Lower lobe of right lung (tissue), 2 donors: ENCODE results near the gene ATF2. TPM values are rescaled to one million over a fixed set of nuclear protein-coding genes. Genes with fewer than 3 reads are reported as not detected.

Source experiments
- ATAC-seq, 2 donors: fragments of 200-7000 bp; cut with Tn5 transposase; one replicate each; pipeline ENCODE4 v1.9.1; 2020 to 2022; ENCODE audit warnings: mild to moderate bottlenecking in 2 of 2, moderate library complexity in 2 of 2
- DNase-seq: peaks from one replicate; pipeline ENCODE4 v3.0.0-alpha.2; 2020
- H3K27ac ChIP-seq: fragments of 200-600 bp; one replicate; pipeline ENCODE4 v1.8.0; 2022
- H3K27me3 ChIP-seq: fragments of 200-600 bp; one replicate; pipeline ENCODE4 v1.8.0; 2022; ENCODE audit warnings: low read depth
- H3K36me3 ChIP-seq: fragments of 200-600 bp; one replicate; pipeline ENCODE4 v1.8.0; 2022; ENCODE audit warnings: mild to moderate bottlenecking
- H3K4me1 ChIP-seq: fragments of 200-600 bp; one replicate; pipeline ENCODE4 v1.8.0; 2022
- H3K4me3 ChIP-seq: fragments of 200-600 bp; one replicate; pipeline ENCODE4 v1.8.0; 2022; ENCODE audit warnings: mild to moderate bottlenecking
- H3K9me3 ChIP-seq: fragments of 200-600 bp; one replicate; pipeline ENCODE4 v1.8.0; 2022
- intact Hi-C: fragments of 100-400 bp; cut with DNase I; formaldehyde crosslinking; loops from one replicate; pipeline ENCODE4 v1.11.0; 2022
- total RNA-seq: library from RNA; stranded (reverse); fragmentation: NEBNext Ultra II Directional; extraction: Animal tissue kit (Norgen Biotek cat#: 25700); gene quantifications from one replicate; pipeline ENCODE4 v1.2.1, GENCODE V29; 2021
- TF ChIP-seq, protein P1 (sequence below): fragments of 200-600 bp; IDR thresholded peaks from one replicate; pipeline ENCODE4 v1.8.0; 2022; ENCODE audit warnings: antibody characterized with exemption, mild to moderate bottlenecking
- donor health status: DM: no; HTN: yes; CAD: no; lungs with severe emphysema.

Gene ATF2
- total RNA-seq, 1 donor from 2014 or later, result 48.0 TPM

GRCh38 chr2:175203621-175204496, 35.9 kb upstream of the ATF2 start:
- H3K4me3 ChIP-seq, result no peak overlapping the region
- intact Hi-C loops, result no loop called here
- peaks cover 3% of the 10 kb centered on the region for H3K27me3 ChIP-seq
- H3K9me3 ChIP-seq, result no peaks in the 10 kb centered on the region
- no peak for DNase-seq
- H3K4me1 ChIP-seq, result peaks cover 5% of the 10 kb centered on the region
- TF ChIP-seq, protein P1, sequence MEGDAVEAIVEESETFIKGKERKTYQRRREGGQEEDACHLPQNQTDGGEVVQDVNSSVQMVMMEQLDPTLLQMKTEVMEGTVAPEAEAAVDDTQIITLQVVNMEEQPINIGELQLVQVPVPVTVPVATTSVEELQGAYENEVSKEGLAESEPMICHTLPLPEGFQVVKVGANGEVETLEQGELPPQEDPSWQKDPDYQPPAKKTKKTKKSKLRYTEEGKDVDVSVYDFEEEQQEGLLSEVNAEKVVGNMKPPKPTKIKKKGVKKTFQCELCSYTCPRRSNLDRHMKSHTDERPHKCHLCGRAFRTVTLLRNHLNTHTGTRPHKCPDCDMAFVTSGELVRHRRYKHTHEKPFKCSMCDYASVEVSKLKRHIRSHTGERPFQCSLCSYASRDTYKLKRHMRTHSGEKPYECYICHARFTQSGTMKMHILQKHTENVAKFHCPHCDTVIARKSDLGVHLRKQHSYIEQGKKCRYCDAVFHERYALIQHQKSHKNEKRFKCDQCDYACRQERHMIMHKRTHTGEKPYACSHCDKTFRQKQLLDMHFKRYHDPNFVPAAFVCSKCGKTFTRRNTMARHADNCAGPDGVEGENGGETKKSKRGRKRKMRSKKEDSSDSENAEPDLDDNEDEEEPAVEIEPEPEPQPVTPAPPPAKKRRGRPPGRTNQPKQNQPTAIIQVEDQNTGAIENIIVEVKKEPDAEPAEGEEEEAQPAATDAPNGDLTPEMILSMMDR, result peak; percentile 47
- H3K27ac ChIP-seq, result no peak overlapping the region
- peak; percentile 42 to 76 for ATAC-seq
- no peaks in the 10 kb centered on the region for H3K36me3 ChIP-seq

DNA sequence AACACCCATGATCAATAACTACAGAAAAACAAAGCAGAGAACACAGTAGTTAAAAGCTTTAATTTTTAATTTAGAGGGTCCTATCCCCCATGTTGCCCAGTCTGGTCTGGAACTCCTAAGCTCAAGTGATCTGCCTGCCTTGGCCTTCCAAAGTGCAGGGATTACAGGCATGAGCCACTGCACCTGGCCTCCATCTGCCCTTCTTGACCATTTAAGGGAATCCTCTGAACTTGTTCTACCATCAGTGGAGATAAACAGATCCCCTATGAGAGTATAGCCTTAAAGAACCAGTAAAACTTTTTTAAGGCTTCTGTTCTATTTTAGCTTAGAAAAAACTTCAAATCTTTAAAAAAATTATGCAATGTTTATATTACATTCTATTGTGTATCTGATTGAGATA, 27.0 kb upstream of the ATF2 start:
- intact Hi-C loops, result no loop called here
- TF ChIP-seq, protein P1, result no peak
- no peaks in the 10 kb centered on the region for H3K36me3 ChIP-seq
- no peak for ATAC-seq
- H3K9me3 ChIP-seq, result no peaks in the 10 kb centered on the region
- H3K4me3 ChIP-seq, result no peak overlapping the region
- no peak overlapping the region for H3K27ac ChIP-seq
- no peaks in the 10 kb centered on the region for H3K27me3 ChIP-seq
- no peak for DNase-seq
- H3K4me1 ChIP-seq, result no peaks in the 10 kb centered on the region

GRCh38 chr2:175188761-175189160, 20.8 kb upstream of the ATF2 start:
- ATAC-seq (no peak), DNase-seq (no peak)
- no peaks in the 10 kb centered on the region for H3K27me3 ChIP-seq
- H3K4me1 ChIP-seq, result no peaks in the 10 kb centered on the region
- TF ChIP-seq, protein P1, result no peak
- no peaks in the 10 kb centered on the region for H3K9me3 ChIP-seq
- intact Hi-C loops, result no loop called here
- H3K27ac ChIP-seq, result no peak overlapping the region
- H3K36me3 ChIP-seq, result no peaks in the 10 kb centered on the region
- no peak overlapping the region for H3K4me3 ChIP-seq

DNA sequence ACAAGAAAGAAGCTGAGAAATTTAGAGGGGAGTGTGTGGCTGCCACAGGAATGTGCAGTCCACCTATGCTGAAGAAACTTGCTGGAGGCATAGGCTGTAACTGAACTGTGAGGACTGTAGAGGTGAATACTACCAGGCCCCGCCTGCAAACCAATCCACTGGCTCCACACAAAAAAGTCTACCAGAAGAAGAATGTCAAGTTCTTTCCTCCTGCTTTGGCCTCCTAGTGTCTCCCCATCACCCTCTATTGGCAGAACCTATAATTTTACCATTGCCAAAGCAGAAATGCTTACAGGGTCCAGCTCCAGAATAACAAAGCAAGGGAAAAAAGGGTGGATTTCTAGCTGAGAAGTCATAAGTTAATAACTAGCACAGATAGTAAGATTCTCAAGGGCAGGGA, 19.4 kb upstream of the ATF2 start:
- ATAC-seq (no peak), DNase-seq (no peak)
- no peaks in the 10 kb centered on the region for H3K36me3 ChIP-seq
- no peaks in the 10 kb centered on the region for H3K4me1 ChIP-seq
- no peak overlapping the region for H3K4me3 ChIP-seq
- H3K9me3 ChIP-seq, result no peaks in the 10 kb centered on the region
- H3K27me3 ChIP-seq, result no peaks in the 10 kb centered on the region
- intact Hi-C loops, result no loop called here
- no peak overlapping the region for H3K27ac ChIP-seq
- TF ChIP-seq, protein P1, result no peak

DNA sequence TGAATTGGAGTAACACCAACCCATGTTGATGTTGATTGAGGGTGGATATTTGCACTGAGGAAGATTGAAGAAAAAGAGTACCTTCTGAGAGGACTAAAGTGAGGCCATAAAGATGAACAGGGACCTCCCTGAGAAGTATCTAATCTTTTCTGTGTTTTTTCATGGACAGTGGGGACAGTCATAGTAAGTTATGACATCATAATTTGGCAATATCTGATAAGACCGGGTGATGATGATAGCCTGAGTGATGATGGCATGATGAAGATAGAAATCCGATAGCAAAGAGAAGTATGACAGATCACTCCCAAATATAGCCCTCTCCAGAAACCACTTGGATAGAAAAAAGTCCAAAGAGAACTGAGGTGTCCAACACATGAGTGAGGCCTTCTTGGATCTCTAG, 15.7 kb upstream of the ATF2 start:
- DNase-seq (no peak), ATAC-seq (no peak)
- Histone ChIP-seq H3K36me3 (peaks cover 12% of the 10 kb centered on the region), H3K27me3 (no peaks in the 10 kb centered on the region), H3K27ac (no peak overlapping the region), H3K9me3 (no peaks in the 10 kb centered on the region), H3K4me3 (no peak overlapping the region), H3K4me1 (peaks cover 17% of the 10 kb centered on the region)
- TF ChIP-seq, protein P1, result no peak
- intact Hi-C loops, result no loop called here
